Measurements from ENCODE around the gene MYO18A. TPM values are rescaled to one million over a fixed set of nuclear protein-coding genes. Genes with fewer than 3 reads are reported as not detected.

MYO18A gene
- total RNA-seq, 2 donors from 2014 or later: 45.4 to 73.2 TPM

GRCh38 chr17:29138971-29139691 lies 41.1 kb downstream of the MYO18A start:
- TF ChIP-seq POLR2A (IDR thresholded peaks at IDR 0.05): no peak
- no peak for TF ChIP-seq CTCF (IDR thresholded peaks at IDR 0.05)
- no peaks in the 10 kb centered on the region for H3K27me3 ChIP-seq
- no peaks in the 10 kb centered on the region for H3K9me3 ChIP-seq
- intact Hi-C loops (cut with DNase I): no loop called here
- H3K36me3 ChIP-seq (replicated peaks in 1 of 2; ENCODE audit: insufficient read depth in 1 of 2, low read depth in 2 of 2): no peaks in the 10 kb centered on the region
- peaks cover 17% of the 10 kb centered on the region for H3K4me1 ChIP-seq
- DNase-seq (no peak), ATAC-seq (no peak)
- peak overlapping the region in 1 of 4 donors; percentile 67 for H3K27ac ChIP-seq
- 68 to 86% methylated on average over 3 to 13 of the region's 13 CpGs for WGBS, 2 donors
- no peak overlapping the region for H3K4me3 ChIP-seq

GRCh38 chr17:29138184-29138955 lies 41.8 kb downstream of the MYO18A start:
- ATAC-seq (no peak), DNase-seq (no peak)
- Histone ChIP-seq H3K36me3 (replicated peaks in 1 of 2; ENCODE audit: insufficient read depth in 1 of 2, low read depth in 2 of 2) (no peaks in the 10 kb centered on the region), H3K4me3 (no peak overlapping the region), H3K27ac (no peak overlapping the region), H3K4me1 (peaks cover 17% of the 10 kb centered on the region), H3K27me3 (no peaks in the 10 kb centered on the region), H3K9me3 (no peaks in the 10 kb centered on the region)
- TF ChIP-seq CTCF (IDR thresholded peaks at IDR 0.05) (no peak), POLR2A (IDR thresholded peaks at IDR 0.05) (no peak)
- intact Hi-C loops (cut with DNase I): no loop called here
- 70 to 82% methylated on average over 12 to 13 of the region's 13 CpGs for WGBS, 2 donors

- no peaks in the 10 kb centered on the region for H3K9me3 ChIP-seq
- H3K36me3 ChIP-seq (replicated peaks in 1 of 2; ENCODE audit: insufficient read depth in 1 of 2, low read depth in 2 of 2): no peaks in the 10 kb centered on the region
- TF ChIP-seq POLR2A (IDR thresholded peaks at IDR 0.05) (no peak), CTCF (IDR thresholded peaks at IDR 0.05) (no peak)
- intact Hi-C loops (cut with DNase I): no loop called here
- H3K27ac ChIP-seq: no peak overlapping the region
- no peaks in the 10 kb centered on the region for H3K27me3 ChIP-seq
- no peak for DNase-seq
- no peak for ATAC-seq
- H3K4me1 ChIP-seq: peaks cover 17% of the 10 kb centered on the region
- no peak overlapping the region for H3K4me3 ChIP-seq
- 66 to 83% methylated on average over 8 of the region's 8 CpGs for WGBS, 2 donors
Measured at GRCh38 chr17:29136998-29137730, 43.0 kb downstream of the MYO18A start.

GRCh38 chr17:29135464-29135863 lies 44.7 kb downstream of the MYO18A start:
- TF ChIP-seq POLR2A (IDR thresholded peaks at IDR 0.05): no peak
- TF ChIP-seq CTCF (IDR thresholded peaks at IDR 0.05): no peak
- WGBS, 2 donors: 54 to 59% methylated on average over 2 of the region's 2 CpGs
- H3K27me3 ChIP-seq: no peaks in the 10 kb centered on the region
- ATAC-seq: no peak
- H3K27ac ChIP-seq: no peak overlapping the region
- H3K36me3 ChIP-seq (replicated peaks in 1 of 2; ENCODE audit: insufficient read depth in 1 of 2, low read depth in 2 of 2): no peaks in the 10 kb centered on the region
- no peak for DNase-seq
- no peak overlapping the region for H3K4me3 ChIP-seq
- peaks cover 10% of the 10 kb centered on the region for H3K4me1 ChIP-seq
- no peaks in the 10 kb centered on the region for H3K9me3 ChIP-seq
- intact Hi-C loops (cut with DNase I): no loop called here
